IPS-NIHi7 (cell line): ENCODE measurements around the gene DEDD.
"Not testable (repeated sequence)": the region's sequence is repeated elsewhere in the genome, so short reads cannot be mapped to it uniquely, and the experiment has no call there.

ENCODE experiments used
- DNase-seq: peaks from one replicate; pipeline ENCODE4 v3.0.0; 2012; ENCODE audit warnings: mixed read lengths; ENCODE audit errors: extremely low spot score

DEDD gene

DNA sequence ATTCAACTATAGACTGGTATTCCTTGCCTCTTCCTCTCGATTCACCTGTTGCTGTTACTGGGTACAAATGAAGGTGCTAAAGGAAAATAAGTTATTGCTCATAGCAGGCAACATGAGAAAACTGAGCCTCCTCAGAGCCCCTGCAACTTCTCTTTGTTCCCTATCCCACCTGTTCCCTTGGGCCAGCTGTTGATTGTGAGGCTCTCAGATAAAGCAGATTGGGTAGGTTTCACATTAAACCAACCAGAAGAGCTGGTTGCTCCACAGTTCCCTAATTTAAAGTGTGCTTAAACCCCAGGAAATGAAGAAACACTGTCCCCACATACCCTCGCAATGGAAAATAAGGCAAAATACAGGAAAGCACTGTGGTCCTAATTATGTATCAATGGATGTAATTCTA is 4.8 kb downstream of the DEDD start:
- no peak for DNase-seq

DNA sequence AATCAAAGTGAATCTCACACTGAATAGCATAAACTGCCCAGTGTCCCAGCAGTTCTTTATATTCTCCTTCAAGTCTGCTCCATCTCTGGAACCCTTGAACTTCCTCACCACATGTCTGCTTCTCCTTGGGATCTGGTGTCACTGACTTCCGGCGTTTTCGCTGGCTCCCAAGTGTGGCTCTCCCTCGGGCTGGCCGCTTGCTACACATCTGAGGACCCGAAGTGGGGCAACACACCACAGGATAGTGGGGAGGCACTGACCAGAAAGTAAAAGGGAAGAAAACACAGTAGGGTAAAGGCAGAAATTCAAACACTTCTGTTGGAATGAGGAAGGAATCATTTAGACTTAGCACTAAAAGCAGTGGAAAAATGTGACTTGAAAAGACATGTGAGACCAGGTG is 9.5 kb downstream of the DEDD start:
- DNase-seq: no peak

DNA sequence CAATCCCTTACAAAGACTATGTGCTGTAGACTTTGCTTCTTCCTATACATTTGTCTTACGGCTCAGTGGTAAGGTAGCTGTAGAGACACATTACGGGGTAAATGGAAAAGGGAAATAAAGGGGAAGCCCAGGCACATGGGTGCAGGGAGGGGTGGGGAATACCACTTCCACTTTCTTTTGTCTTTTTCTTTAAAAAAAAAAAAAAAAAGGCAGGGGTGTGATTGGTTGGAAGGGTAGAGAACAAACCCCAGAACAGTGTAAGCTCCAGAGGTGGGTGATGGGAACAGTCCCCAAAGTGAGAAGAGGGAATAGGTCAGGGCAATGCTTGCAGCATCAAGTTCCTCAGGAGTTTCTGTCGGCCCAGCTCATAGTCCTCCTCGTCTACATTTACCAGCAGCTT is 10.6 kb downstream of the DEDD start:
- DNase-seq: no peak

DNA sequence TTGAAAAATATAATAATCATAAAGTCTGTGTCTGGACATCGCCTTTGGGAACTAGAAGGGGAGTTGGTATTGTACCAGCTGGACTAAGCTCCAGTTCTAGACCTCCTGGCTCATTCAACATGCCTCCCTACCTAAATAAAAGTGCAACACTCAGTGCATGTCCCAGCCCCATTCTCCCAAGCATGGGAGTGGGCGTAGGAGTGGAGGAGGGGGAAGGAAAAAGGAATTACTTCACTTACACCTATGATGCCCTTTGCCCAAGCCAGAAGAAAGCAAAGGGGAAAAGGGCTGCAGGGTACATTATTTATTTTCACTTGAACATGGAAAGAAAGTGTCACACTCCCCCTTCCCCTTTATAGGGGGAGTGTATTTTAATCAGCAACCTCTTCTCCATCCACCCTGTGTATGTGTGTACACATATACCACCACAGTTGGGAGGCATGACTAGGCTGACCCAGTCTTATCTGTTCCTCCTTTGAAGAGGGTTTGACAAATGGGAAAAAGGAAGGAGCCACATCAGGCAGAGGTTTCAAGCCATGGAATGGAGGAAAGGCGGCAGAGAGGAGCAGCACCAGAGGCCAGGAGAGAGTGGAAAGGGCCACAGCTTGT is 11.3 kb downstream of the DEDD start:
- DNase-seq: no peak

DNA sequence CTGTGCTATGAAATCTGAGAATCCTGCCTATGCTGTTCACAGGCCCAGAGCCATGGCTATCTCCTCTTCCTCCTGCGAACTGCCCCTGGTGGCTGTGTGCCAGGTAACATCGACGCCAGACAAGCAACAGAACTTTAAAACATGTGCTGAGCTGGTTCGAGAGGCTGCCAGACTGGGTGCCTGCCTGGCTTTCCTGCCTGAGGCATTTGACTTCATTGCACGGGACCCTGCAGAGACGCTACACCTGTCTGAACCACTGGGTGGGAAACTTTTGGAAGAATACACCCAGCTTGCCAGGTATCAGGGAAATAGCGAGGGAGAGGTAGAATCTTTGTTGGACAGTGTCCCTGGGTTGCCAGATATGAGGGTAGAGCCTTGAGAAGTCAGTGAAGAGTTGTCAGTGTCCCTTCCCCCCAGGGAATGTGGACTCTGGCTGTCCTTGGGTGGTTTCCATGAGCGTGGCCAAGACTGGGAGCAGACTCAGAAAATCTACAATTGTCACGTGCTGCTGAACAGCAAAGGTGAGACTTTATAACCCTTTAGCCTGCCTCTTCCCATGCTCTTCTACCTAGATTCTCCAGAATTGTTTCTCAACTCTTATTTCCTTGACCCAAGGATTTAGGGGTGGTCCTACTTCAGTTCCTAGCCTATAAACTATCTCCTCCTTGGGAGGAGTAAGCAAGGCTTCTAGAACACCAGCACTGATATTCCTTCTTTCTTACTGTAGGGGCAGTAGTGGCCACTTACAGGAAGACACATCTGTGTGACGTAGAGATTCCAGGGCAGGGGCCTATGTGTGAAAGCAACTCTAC is 13.2 kb downstream of the DEDD start:
- peak; percentile 72 for DNase-seq

DNA sequence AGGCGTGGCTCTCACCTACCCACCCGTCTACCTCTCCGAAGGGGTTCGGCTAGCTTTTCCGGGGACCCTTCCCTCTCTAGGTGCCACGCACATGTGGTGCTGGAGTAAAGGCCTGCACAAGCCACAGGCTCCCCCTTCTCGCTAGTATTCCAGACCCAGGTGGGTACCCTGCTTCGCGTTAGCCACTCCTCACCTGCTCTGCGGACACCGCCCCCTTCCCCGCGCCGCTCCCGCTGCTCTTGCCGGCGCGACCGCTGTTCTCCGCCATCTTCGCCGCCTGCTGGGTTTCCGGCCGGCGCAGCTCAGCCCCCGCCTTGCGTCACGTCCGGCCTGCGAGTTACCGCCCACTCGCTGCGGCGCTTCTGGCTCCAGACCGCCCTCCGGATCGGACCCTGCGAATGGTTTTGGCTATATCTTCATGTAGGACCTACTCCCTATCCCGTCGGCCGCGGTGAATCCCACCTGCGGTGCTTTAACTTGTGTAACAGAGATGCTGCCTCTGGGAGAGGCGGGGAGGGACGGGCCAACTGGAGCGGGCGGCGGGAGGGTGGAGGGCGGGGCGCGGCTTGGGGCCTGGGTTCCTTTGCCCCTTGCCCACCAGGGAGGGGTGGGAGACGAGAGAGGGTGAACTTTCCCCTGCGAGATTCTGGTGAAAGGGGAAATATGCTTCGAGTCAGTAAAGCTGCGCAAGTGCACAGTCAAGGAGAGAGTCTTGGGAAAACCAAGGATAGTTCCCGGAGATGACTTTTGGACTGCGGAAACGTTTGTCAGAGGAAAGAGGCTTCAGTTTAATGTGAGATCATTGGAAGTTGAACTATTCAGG is 14.5 kb downstream of the DEDD start, which contains the start of the genes NIT1 and PFDN2:
NIT1 (plus strand) TSS at position 347 of the 823 bp plus-strand sequence; CDS start at position 419, 72 bp downstream.
PFDN2 (minus strand) TSS at position 279 of the 823 bp plus-strand sequence; CDS start at position 268, 11 bp downstream.
- DNase-seq: peak; percentile 92

DNA sequence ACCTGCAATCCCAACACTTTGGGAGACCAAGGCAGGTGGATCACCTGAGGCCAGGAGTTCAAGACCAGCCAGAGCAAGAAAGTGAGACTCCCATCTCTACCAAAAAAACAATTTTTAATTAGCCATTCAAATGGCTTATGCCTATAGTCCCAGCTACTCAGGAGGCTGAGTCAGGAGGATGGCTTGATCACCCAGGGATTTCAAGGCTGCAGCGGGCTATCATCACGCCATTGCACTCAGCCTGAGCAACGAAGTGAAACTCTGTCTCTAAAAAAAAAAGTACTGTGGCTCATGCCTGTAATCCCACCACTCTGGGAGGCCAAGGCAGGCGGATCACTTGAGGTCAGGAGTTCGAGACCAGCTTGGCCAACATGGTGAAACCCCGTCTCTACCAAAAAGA is 16.5 kb downstream of the DEDD start:
- DNase-seq: not testable (repeated sequence)

DNA sequence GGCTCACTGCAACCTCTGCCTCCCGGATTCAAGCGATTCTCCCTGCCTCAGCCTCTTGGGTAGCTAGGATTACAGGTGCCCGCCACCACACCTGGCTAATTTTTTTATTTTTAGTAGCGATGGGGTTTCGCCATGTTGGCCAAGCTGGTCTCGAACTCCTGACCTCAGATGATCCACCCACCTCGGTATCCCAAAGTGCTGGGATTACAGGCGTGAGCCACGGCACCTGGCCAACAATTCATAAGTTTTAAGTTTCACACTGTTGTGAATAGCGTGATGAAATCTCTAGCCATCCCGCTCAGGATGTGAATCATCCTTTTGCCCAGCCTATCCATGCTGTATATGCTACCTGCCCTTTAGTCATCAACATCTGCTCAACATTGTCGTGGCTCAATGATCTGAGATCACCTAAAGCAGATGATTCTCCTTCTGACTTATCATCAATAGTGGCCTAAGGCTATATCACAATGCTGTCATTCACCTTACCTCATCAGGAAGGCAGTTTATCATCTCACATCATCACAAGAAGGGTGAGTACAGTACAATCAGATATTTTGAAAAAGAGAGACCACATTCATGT is 17.2 kb downstream of the DEDD start:
- no peak for DNase-seq

DNA sequence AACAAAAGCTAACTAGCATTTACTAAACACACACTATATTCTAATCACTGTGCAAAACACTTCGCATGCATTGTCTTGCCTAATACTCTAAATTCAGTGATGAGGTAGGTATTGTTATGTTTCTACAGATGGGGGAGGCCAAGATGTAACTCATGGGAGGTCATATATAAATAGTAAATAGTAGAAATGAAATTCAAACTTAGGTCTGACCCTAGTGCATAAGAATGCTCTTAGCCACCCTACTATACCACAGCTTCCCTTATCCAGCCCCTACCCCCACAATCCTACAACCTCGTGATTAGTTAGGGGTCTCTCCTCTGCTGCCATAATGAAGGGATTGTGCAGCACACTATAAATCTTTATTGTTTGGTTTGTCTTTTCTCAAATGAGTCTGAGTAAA is 17.9 kb downstream of the DEDD start:
- no peak for DNase-seq

DNA sequence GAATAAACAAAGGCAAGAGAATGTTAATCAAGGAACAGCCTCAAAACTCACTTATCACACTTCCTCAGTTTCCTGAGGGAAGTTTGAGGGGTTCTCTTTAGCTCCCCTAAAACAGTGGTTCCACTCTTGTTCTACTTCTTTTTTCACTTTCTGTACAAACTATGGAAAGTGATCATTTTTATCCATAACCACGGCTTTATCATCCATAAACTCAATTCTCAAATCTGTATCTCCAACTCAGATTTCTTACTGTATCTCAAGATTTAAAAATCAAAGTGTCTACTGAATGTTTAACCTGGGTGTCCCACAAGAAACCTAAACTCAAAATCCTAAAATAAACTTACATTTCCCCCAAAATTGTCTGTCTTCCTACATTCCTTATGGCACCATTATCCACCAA is 18.6 kb downstream of the DEDD start:
- DNase-seq: no peak

DNA sequence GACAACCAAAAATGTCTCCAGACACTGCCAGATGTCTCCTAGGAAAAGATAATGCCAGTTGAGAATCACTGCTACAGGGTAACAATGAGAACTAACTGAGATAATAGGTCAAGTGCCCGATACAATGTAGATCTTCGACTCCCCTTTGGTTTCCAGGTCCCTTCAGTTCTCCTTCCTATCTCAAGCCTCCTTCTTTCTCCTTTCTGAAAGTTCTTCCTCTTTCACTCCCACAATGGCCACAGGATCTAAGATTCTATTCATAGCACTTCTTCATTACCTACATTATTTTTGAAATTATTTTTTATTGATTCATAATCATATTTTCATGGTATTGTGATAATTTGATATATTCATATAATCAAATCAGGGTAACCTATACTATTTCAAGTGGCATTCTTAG is 20.9 kb downstream of the DEDD start:
- no peak for DNase-seq

DNA sequence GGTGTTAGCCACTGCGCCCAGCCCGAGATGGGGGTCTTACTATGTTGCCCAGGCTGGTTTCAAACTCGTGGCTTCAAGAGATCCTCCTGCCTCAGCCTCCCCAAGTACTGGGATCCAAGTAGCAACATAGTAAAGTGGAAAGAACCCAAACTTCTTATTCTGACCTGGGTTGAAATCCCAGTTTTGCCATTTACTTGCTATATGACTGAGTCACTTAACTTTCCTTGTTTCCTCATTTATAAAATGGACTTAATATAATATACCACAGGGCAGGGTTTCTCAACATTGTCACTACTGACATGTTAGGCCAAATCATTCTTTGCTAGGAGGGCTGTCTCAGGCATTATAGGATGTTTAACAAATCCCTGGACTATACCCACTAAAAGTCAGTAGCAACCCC is 21.4 kb downstream of the DEDD start:
- no peak for DNase-seq

DNA sequence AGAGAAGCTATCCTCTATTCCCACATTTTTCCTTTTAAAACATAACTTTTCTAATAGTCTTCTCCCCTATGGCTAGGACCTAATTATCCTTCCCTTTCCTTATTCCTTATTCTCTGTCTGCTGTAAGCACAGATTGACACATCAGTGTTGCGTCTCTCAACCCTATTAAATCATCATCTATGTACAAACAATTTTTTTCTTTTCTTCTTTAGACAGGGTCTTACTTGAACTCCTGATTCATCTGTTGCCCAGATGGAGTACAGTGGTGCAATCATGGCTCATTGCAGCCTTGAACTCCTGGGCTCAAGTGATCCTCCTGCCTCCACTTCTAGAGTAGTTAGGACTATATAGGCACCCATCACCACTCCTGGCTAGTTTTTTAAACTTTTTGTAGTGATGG is 26.0 kb downstream of the DEDD start:
- no peak for DNase-seq

DNA sequence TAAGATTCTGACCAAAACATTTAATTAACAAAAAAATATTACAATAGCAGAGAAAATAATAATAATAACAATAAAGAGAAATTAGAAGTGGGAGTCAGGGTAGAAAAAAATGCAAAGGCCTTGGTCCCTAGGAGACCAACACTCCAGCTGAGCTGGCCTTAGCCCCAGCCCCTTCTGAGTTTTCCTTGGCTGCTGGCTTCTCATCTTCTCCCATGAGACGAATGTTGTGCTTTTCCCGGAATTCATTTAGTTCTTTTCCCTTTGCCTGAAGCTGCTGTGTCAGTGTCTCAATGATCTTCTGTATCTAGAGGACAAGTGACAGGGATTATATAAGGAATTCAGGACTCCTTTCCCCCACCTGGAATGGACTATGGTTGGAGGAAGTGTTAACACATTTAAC is 31.9 kb downstream of the DEDD start:
- no peak for DNase-seq

DNA sequence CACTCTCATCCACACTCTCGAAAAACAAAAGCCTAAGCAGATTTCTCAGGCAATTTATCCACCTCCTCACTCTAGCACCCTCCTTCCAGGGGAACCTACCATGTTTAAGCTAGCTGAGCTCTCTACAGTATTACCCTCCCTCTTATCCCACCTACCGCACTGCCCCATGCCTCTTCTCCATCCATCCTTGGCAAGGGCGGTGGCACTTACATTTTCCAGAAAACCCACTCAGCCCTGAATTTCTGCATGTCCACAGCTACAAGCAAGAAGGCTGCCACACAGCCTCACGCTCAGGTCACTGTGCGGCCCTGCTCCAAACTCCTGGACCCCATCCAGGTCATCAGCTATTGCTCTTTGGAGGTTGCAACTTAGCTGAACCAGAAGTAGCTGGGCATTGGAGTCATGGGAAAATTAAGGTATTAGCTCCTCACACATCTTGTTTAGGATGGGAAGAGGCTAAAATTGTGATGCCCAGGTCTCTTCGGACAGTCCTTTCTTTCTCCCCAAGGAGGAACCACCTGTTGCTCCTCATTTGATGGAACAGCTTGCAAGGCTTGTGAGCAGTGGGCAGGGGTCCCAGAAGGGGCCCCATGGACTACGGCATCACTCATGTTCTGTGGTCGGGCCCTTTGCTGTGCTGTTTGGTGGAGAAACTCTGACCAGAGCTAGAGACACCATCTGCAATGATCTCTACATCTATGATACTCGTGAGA is 33.2 kb downstream of the DEDD start:
- no peak for DNase-seq

DNA sequence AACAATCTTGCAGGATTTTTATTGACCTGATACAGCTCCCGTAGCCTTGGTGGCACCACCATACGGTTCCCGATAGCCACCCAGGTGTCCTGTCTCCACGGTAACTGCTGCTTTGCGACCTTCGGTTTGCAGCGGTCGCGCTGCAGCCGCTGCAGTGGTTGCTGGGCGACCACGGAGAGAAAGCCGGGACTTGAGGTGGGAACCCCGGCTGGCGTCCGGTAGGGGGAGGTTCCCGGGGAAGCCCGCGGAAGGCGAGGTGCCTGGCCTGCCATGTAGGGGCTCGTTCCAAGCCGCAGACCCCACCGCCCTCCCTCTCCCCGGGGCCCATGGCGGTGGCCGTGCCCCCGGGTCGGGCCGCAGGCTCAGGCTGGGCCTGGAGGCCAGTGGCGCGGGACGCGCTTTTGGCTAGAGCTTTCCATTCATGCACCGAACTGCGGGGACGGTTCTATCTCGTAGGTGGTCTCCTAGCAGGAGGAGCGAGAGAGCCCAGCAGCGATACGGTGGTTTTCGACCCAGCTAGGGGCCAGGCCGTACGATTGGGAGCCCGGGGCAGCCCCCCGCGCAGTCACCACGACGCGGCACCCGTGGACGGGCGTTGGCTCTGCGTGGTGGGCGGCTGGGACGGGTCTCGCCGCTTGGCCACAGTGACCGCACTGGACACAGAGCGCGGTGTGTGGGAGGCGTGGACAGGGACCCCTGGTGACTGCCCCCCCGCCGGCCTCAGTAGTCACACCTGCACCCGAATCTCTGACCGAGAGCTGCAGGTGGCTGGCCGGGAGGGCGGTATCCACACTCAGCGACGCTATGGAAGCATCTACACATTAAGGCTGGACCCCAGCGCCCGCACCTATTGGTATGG is 34.0 kb downstream of the DEDD start, which contains the start of gene KLHDC9:
KLHDC9 (plus strand) TSS at position 152 of the 859 bp plus-strand sequence; CDS start at position 327, 175 bp downstream.
- DNase-seq: peak; percentile 96

DNA sequence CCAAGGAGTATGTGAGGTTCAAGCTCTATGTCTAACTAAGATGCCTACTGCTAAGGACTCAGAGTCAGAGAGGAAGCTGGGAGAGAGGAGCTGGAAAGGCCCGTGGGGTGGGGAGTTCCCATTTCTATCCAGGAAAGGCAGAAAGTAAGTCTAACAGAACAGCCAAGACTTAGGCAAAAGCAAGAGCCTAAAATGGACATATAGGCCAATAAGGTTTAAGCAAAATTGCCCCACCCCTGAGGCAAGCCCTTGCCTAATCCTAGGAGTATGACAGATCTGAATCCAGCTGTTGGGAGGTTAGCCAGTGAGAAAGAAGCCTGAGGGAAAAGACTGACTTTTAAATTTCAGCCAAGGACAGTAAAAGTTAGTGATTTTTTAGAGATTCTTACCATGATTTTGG is 35.9 kb downstream of the DEDD start:
- DNase-seq: no peak

DNA sequence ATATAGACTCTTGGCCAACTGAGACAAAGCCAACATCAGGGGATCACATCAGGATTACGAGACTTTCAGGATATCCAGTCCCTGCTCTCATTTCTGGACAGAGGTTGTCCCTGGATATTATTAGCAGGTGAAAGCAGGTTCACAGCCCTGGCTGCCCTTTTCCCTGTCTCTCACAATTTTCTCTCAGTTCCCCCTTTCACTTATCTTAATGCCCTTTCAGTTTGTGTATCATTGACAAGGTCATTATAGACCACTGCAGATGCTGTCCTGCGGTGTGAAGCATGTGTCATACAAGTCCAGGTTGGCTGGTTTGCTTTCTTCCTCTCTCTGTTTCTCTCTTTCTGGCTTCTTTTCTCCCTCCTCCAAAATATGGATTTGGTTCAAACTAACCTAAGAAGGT is 36.5 kb downstream of the DEDD start:
- DNase-seq: no peak

DNA sequence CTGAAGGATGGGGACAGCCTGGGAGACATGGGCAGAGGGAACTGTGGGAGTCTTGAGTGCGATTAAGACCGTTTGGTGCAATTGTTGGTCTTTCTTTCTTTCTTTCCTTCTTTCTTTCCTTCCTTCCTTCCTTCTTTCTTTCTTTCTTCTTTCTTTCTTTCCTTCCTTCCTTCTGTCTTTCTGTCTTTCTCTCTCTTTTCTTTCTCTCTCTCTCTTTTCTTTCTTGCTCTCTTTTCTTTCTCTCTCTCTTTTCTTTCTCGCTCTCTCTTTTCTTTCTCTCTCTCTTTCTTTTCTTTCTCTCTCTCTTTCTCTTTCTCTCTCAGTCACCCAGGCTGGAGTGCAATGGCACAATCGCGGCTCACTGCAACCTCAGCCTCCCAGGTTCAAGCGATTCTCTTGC is 37.2 kb downstream of the DEDD start:
- DNase-seq: no peak

DNA sequence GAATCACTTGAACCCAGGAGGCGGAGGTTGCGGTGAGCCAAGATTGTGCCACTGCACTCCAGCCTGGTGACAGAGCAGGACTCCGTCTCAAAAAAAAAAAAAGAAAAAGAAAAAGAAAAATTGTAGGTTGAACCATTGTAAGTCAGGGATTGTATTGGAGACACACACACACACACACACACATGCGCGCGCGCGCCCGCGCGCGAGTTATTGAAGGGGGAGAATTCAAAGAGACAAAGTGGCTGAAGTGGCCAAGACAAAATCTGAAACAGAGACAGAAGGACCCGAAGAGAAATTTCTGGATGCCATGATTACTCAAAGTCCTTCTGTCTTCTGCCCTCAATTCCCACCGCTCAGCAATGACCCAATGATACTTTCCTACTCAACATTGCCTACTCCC is 38.0 kb downstream of the DEDD start:
- DNase-seq: no peak
